HG03354 (cell line): Measurements from ENCODE around the gene RILPL2.
"Not testable (repeated sequence)": the region's sequence is repeated elsewhere in the genome, so short reads cannot be mapped to it uniquely, and the experiment has no call there.

Experiments
- ATAC-seq: cut with Tn5 transposase; IDR thresholded peaks from one replicate; pipeline ENCODE4 v1.9.1; 2021; ENCODE audit warnings: mild to moderate bottlenecking; ENCODE audit not compliant: unreplicated experiment, poor library complexity, severe bottlenecking

The RILPL2 gene, protein sequence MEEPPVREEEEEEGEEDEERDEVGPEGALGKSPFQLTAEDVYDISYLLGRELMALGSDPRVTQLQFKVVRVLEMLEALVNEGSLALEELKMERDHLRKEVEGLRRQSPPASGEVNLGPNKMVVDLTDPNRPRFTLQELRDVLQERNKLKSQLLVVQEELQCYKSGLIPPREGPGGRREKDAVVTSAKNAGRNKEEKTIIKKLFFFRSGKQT

DNA sequence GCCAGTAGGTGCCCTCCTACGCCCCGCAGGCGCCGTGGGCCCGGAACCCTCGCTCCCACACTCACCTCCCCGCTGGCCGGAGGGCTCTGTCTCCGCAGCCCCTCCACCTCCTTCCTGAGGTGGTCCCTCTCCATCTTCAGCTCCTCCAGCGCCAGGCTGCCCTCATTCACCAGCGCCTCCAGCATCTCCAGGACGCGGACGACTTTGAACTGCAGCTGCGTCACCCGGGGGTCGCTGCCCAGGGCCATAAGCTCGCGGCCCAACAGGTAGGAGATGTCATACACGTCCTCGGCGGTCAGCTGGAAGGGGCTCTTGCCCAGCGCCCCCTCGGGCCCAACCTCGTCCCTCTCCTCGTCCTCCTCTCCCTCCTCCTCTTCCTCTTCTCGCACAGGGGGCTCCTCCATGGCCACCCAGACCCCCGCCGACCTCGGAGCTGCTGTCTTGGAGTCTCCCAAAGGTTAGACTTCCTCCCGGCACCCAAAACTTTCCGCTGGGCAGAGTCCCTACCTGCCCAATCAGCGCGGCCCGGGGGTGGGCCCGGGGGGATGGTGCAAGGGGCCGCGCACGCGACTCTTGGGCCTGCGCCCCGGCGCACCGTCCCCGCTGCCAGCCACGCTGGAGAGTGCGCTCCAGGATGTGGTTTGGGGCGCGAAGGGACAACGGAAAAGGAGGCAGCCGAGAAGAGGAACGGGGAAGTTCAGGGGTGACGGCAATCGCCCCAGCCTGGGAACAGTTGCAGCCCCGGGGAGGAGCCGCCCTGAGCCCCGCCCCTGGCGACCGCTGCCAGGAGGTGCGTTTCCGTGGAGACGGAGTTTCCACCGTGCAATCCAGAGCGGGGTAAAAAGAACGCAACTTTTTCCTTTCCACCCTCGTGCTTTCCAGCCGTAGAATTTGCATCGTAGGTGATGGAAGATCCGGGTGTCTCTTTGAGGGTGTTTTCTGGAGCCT lies at the start of gene RILPL2:
Gene RILPL2, minus strand, starts transcription at position 668 of the 948 bp plus-strand sequence. Its CDS starts 264 bp downstream, at position 404.
- ATAC-seq: peak; percentile 78

DNA sequence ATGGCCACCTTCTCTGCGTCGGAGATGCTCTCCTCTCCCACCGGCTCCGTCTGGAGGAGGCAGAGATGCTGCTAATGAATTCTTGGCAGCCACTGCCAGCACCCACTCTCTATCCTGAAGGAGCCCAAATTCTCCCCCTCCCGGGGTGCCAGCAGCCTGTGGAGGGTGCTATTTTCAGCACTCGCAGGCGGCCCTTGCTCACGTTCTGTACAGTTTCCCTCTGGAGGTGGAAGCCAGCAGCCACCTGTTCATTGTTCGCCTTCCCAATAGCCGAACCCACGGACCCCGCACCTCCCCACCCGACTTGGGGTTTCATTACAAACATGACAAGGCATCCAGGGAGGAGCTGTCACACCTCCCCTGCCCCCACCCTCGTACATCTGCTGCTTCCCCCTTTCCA lies 49.3 kb upstream of the RILPL2 start:
- ATAC-seq: no peak

DNA sequence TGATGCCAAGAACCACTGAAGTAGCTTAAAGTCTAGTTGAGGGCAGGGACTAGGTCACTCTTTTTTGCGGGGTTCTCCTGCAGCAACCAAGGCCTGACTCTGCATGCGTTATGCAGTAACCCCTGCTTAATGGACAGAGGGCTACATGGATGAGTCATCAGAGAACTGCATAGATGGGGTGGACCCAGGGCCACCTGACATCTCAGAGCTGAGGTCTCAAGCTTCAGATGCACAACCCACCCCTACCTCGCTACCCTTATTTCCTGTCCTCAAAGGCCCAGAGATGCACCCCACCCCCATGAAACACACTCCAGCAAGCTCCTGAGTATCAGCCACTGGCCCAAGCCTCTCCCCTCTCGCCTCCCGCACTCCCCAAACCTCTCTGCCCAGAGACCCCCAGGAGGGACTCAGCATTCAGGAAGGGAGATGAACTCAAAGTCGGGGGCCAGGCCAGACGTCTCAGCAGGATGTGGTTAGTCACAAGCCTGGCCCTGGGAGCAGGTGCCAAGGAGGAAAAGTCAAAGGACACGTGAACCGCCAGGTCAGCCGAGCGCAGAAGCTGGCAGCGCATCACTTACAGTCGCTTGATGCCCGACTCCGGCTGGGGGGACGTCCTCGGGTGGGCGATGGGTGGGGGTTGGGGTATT lies 47.2 kb upstream of the RILPL2 start:
- peak; percentile 63 for ATAC-seq

DNA sequence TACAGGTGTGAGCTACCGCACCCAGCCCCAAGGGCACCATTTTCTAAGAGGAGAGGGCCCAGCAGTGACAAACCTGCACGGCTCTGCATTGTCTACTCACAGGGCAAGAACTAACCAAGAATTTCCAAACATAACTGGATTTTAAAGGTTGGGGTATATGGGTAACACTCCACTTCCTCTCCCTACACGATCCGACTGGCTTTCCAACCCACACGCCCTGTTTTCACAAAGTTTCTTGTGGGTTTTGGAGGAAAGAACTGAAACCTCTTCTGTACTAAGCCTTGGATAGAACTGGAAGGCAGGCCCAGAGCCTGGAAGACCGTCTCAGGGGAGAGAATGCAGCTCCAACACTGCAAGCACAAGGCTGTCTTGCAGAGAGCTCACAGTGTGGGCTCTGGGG lies 46.4 kb upstream of the RILPL2 start:
- no peak for ATAC-seq

DNA sequence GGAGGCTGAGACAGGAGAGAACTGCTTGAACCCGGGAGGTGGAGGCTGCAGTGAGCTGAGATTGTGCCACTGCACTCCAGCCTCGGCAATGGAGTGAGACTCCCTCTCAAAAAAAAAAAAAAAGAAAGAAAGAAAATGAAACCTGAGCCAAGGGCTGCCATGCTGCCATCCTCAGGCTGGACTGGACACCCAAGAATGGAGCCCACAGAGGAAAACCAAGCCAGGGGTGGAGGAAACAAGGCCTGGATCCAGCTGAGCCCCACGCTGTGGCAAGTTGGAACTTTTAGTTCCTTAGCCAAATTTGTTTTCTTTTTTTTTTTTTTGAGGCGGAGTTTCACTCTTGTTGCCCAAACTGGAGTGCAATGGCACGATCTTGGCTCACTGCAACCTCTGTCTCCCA lies 44.8 kb upstream of the RILPL2 start:
- not testable (repeated sequence) for ATAC-seq

DNA sequence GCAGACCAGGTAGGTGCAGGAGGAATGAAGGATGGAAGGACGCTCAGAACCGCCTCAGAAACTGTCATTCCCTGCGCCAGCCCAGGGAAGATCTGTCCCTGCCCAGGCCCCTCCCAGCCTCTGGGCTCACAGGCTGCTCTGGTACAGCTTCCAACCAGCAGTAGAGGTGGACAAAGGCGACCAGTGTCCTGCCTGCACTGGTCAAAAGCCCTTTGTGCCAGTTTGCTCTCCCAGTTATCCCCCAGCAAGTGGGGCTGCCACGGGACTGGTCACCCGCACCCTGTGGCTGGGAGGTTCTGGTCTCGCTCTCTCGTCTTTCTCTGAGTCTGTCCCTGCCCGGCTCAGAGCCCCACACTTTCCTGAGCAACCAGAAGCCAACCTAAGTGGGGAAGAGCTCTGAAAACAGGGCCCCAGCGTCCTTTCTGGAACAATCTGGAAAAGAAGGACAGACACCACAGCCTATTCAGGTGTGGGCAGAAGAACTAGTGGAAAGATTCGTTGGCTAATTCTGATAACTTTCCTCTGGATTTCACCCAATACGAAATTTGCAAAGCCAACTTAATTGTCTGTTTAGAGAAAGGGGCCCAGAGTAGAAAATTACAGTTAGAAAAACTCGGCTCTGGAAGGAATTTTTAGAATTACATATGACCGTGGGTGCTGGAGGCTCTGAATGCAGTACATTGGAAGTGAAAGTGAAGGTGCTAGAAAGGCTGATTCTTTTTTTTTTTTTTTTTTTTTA lies 43.1 kb upstream of the RILPL2 start:
- no peak for ATAC-seq

DNA sequence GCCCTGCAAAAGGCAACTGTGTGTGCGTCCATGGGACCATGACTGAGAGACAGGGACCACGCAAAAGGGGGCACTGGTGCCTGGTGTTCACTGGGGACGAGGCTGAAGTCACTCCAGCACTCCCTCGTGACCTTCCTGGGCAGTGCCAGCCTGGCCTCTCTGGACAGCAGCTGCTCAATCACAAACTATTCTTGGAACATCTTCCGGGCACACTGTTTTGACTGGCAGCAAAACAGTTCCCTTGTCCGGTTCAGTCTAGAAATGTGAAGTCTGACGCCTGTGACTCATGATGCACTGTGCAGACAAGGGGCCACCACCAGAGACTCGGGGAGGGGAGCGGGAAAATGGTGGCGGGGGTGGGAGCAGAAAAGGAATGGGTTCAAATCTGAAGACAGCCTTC lies 42.3 kb upstream of the RILPL2 start:
- ATAC-seq: no peak

DNA sequence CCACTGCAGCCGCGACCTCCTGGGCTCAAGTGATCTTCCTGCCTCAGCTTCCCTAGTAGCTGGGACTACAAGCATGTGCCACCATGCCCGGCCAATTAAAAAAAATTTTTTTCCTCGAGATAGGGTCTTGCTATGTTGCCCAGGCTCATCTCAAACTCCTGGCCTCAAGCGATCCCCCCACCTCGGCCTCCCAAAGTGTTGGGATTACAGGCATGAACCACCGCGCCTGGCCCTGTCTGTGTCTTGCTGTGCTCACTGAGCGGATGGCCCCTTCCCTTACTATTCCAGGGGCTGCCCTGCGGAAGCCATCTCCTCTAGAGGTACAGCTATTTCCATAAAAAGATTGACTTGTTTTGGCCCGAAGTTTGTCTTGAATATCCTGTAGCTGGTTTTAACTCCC lies 41.6 kb upstream of the RILPL2 start:
- ATAC-seq: no peak

DNA sequence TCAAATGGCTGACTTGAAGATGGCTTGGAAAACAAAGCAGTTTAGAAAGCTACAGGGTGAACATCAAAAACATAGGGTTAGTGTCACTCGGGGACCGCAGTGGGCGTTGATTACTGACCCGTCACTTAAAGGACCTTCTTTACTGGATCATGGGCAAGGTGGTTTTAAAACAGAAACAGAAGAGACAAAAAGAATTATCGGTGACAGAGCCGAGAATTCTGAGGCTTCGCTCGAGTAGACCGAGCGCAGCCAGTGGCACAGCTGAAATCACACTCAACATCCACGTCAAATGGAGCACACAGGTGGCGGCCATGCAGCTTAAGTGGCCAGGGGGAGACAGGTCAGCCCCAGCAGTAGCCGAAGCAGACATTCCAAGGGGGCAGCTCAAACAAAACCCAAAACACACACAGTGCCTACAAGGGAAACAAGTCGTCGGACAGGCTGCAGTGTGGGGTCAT lies 38.8 kb upstream of the RILPL2 start:
- no peak for ATAC-seq

DNA sequence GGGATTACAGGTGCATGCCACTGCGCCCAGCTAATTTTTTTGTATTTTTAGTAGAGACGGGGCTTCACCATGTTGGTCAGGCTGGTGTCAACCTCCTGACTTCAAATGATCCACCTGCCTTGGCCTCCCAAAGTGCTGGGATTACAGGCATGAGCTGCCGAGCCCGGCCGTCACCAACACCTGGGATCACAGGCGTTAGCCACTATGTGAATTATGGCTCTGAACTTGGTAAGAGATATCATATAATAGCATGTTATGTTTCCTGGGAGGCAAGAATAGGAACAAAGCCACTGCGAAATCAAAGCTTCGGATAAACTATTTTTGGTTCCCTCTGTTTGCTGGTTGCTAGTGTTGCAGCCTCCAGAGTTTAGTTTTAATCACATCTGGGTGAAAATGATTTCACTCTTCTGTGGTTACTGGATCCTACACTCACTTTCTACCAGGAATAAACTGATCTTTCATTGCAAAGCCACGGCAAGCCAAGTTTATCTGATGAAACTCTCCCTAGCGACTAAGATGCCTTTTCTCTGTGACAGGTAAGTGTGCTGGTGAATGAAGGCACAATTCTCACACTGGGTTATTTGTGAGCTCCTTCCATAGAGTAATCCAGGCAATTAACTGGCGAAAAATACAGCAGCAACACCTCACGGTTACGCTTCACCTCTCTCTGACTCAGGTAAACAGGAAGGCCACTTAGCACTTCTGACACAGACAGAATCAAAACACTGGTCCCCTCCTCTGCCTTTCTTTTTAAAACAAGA lies 38.2 kb upstream of the RILPL2 start:
- ATAC-seq: no peak

DNA sequence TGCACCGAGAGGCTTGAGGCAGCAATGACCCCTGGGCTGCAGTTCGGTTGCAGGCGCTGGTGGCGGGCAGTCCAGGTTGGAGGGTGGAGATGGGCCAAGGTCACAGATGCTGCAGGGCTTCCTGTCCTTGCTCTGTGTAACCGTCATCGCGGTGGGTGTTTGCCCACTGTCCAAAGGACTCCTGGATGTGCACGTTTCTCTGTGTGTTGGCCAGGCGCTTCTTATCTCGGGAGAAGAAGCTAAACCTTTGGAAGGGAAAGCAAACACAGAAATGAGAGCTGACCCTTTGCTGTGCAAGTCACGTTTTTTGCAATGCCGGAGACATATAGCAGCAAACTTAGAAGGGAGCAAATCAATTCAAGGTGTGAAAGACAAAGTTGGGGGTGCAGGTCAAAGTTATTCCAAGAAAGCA lies 36.0 kb upstream of the RILPL2 start:
- no peak for ATAC-seq

DNA sequence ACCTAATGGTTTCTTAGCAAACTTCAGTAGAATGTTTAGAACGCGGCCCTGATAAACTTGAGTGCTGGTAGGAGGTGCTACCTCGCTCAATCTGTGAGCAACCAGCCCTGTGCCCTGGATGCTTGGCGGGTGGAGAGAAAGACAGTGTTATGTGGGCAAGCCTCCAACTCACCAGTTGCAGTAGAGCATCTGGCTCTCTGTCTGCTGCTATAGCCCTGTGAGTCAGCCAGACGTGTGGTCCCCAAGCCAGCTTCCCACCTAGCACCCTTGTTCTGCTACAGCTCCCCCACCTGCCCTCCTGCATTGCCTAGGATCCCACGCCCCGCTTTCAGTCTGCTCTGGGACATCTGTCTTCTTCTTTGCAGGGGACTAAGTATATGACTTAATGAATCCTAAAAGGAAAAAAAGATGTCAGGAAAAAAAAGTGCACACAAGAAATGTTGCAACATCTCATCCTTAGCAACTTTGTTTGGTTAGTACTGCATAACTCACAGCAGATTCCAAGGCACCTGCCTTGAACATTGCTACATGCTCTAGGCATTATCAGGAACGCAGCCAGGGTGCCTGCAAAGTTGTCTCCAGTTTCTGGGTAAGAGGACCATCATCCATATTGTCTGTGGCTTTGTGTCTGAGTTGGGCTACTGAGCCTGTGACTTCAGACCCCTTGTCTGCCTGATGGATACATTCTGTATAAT lies 35.0 kb upstream of the RILPL2 start:
- ATAC-seq: no peak

DNA sequence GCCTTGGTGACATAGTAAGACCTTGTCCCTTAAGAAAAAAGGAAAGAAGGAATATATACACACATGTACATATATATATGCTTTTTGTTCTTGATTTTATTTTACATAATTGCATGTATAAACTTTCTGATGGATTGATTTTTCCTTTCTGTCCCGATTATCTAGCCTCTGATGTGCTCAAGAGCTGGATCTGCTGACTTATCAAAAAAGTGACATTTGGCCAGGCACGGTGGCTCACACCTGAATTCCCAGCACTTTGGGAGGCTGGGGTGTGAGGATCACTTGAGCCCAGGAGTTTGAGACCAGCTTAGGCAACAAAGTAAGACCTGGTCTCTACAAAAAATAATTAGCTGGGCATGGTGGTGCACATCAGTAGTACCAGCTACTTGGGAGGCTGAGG lies 33.5 kb upstream of the RILPL2 start:
- ATAC-seq: no peak

DNA sequence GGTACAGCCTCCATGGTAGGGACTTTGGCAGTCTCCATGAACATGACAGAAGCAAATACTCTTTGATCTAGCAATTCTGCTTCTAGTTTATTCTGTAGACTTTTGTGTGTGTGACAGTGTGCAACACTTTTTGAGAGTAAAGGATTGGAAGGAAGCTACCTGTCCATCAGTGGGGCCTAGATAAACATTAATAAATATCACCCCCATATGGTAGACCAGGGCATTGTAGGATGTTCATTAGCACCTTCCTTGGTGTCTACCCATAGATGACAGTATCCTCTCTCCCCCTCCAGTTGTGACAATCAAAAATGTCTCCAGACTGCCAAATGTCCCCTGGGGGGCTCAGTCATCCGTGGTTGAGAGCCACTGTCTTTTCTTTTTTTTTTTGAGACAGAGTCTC lies 32.3 kb upstream of the RILPL2 start:
- ATAC-seq: peak; percentile 68

DNA sequence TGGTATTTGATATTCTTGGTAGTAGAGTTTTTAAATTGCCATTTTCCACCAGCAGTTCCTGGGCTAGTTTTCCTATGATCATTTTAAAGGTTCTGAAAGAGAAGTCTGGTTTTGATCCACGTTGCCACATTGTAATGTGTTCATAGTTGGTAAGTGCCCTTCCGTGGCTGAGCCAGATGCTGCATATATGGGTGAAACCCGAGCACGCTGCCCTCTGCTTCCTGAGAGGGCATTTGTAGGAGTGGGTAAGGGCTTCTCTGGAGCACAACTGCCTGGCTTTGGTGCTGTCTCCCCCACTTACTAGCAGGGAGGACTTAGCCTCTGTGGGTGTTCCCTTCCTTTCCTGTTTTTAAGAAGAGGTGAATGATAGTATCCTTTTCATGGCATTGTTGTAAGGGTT lies 28.6 kb upstream of the RILPL2 start:
- ATAC-seq: no peak

DNA sequence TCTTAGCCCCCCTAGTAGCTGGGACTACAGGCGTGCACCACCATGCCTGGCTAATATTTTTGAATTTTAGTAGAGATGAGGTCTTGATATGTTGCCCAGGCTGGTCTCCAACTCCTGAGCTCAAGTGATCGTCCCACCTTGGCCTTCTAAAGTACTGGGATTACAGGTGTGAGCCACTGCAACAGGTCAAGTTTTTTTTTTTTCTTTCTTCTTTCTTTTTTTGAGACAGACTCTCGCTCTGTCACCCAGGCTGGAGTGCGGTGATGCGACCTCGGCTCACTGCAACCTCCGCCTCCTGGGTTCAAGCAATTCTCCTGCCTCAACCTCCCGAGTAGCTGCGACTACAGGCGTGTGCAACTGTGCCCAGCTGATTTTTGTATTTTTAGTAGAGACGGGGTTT lies 26.7 kb upstream of the RILPL2 start:
- not testable (repeated sequence) for ATAC-seq

DNA sequence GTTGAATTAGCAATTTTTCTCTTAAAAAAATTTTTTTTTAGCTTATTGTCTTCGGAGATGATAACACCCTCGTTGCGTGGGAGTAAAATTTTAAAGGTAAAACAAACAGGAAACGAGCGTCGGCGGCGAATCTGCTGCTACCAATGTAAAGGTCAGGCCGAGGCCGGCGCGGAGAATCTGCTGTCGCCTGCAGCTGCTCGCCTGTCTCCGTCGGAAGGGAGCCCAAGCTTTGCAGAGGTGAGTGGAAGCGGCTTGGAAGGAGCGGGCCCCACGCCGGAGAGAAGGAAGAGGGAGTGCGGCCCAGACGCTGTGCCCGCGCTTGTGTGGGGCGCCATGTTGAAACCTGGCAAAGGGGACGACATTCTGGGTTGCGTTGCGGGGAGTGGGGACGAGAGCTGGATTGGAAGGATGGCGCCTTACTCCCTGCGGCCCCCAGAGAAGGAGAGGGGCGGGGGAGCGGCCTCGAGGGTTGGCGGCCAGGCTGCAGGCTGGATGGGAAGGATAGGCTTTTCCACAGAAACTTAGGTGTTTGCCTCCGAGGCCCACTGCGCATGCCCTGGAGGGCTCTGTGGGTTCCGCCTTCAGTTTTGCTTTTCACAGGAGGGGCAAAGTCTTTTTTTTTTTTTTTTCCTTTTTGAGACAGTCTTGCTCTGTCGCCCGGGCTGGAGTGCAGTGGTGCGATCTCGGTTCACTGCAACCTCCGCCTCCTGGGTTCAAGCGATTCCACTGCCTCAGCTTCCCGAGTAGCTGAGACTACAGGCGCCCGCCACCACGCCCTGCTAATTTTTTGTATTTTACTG lies 21.7 kb upstream of the RILPL2 start, which contains the start of gene SNRNP35:
Gene SNRNP35, plus strand, starts transcription at position 160 of the 800 bp plus-strand sequence. CDS start 7,402 bp downstream, outside the sequence.
- peak; percentile 68 for ATAC-seq

DNA sequence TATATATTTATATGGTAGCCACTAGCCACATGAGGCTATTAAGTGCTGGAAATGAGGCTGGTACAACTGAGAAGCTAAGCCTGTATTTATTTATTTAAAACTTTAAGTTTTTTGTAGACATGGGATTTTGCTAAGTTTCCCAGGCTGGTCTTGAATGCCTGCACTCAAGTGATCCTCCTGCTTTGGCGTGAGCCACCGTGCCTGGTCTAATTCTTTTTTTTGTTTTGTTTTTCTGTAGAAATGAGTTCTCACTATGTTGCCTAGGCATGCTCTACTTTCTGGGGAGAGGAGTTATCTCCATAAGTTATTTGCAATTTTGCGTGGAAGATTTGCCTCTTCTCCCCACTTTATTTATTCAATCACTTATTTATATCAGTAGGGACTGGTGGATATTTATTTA lies 16.7 kb upstream of the RILPL2 start:
- no peak for ATAC-seq
